ENCODE measurements around the gene CAP2. TPM values are rescaled to one million over a fixed set of nuclear protein-coding genes. Genes with fewer than 3 reads are reported as not detected.

CAP2 gene
- total RNA-seq, 1 experiment from 2014 or later, result 37.0 TPM

DNA sequence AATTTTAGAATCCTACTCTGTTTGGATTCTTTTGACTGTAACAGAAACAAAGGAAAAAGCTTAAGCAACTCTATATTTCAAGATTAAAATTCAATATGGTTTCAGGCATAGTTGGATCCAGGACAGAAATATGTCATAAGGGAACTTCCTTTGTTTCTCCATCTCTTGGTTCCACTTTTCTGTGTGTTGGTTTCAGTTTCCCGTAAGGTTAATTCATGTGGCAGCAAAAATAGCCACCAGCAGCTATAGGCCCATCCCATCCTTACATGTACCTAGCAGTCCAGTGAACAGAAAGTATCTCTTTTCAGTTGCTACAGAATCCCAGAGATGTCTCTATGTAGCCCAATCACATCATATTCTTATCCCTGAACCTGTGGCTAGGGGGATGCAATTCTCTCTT lies 197.9 kb downstream of the CAP2 start:
- no peaks in the 10 kb centered on the region for H3K9me3 ChIP-seq (ENCODE audit: control insufficient read depth, insufficient read depth, low read depth, low read length)
- no TSS peak for BruUV-seq (replicated peaks)
- in situ Hi-C loops (cut with HindIII; ENCODE audit: low pct_unique_long_range_greater_than_20kb, low sequenced_read_pairs) (no loop called here), intact Hi-C loops (cut with micrococcal nuclease; ENCODE audit: unreplicated experiment) (no loop called here)
- no peaks in the 10 kb centered on the region for H3K4me1 ChIP-seq (ENCODE audit: control insufficient read depth, insufficient read depth, low read length)
- H3K4me3 ChIP-seq (ENCODE audit: low read depth in 2 of 2, low read length in 2 of 2), result no peak overlapping the region
- POLR2A ChIA-PET, result no interaction called here
- DNase-seq (ENCODE audit: low read depth, low spot score) (no peak), ATAC-seq (no peak)
- CTCF ChIA-PET, result interaction anchor here (0.6 kb wide), 1 partner anchor 11 kb away, joined by 3 read pairs; no protein-coding TSS in a partner anchor
- no peaks in the 10 kb centered on the region for H3K36me3 ChIP-seq (ENCODE audit: control insufficient read depth, insufficient read depth, low read length)
- no peak overlapping the region for H3K27ac ChIP-seq (ENCODE audit: low read length)
- TF ChIP-seq, protein P1, sequence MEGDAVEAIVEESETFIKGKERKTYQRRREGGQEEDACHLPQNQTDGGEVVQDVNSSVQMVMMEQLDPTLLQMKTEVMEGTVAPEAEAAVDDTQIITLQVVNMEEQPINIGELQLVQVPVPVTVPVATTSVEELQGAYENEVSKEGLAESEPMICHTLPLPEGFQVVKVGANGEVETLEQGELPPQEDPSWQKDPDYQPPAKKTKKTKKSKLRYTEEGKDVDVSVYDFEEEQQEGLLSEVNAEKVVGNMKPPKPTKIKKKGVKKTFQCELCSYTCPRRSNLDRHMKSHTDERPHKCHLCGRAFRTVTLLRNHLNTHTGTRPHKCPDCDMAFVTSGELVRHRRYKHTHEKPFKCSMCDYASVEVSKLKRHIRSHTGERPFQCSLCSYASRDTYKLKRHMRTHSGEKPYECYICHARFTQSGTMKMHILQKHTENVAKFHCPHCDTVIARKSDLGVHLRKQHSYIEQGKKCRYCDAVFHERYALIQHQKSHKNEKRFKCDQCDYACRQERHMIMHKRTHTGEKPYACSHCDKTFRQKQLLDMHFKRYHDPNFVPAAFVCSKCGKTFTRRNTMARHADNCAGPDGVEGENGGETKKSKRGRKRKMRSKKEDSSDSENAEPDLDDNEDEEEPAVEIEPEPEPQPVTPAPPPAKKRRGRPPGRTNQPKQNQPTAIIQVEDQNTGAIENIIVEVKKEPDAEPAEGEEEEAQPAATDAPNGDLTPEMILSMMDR (IDR thresholded peaks at IDR 0.05), result no peak
- no peak for TF ChIP-seq POLR2AphosphoS5 (IDR thresholded peaks at IDR 0.05; ENCODE audit: low read depth, low read length)
- TF ChIP-seq REST (IDR thresholded peaks at IDR 0.05; ENCODE audit: insufficient read depth in 1 of 2, low read depth in 2 of 2, low read length in 1 of 2), result no peak
- TF ChIP-seq SIN3A (IDR thresholded peaks at IDR 0.05; ENCODE audit: borderline replicate concordance, insufficient read depth, low read depth, low read length), result no peak
- no peaks in the 10 kb centered on the region for H3K27me3 ChIP-seq (ENCODE audit: control insufficient read depth, insufficient read depth, low read length)

DNA sequence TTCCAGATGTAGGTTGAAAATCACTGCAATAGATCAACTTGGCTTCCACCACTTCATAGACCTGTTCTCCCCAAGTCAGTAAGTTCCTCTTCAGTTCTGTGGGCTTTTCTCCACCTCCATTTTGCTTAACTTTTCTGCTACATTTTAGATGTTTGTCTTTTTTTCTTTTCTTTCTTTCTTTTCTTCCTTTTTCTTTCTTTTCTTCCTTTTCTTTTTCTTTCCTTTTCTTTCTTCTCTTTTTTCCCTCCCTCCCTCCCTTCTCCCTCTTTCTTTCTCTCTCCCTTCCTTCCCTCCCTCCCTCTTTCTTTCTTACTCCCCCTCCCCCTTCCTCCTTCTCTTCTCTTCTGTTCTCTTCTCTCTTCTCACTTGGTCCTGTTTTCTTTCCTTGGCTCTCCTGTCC lies 199.9 kb downstream of the CAP2 start:
- TF ChIP-seq REST (IDR thresholded peaks at IDR 0.05; ENCODE audit: insufficient read depth in 1 of 2, low read depth in 2 of 2, low read length in 1 of 2), result no peak
- TF ChIP-seq, protein P1 (IDR thresholded peaks at IDR 0.05), result no peak
- TF ChIP-seq SIN3A (IDR thresholded peaks at IDR 0.05; ENCODE audit: borderline replicate concordance, insufficient read depth, low read depth, low read length), result no peak
- no peak for TF ChIP-seq TCF7L2 (IDR thresholded peaks at IDR 0.05; ENCODE audit: low read depth, low read length)
- TF ChIP-seq POLR2AphosphoS5 (IDR thresholded peaks at IDR 0.05; ENCODE audit: low read depth, low read length), result no peak
- in situ Hi-C loops (cut with HindIII; ENCODE audit: low pct_unique_long_range_greater_than_20kb, low sequenced_read_pairs), result no loop called here
- intact Hi-C loops (cut with micrococcal nuclease; ENCODE audit: unreplicated experiment), result no loop called here
- ChIA-PET CTCF (no interaction called here), POLR2A (no interaction called here)
- Histone ChIP-seq H3K4me3 (ENCODE audit: low read depth in 2 of 2, low read length in 2 of 2) (no peak overlapping the region), H3K9me3 (ENCODE audit: control insufficient read depth, insufficient read depth, low read depth, low read length) (no peaks in the 10 kb centered on the region), H3K27me3 (ENCODE audit: control insufficient read depth, insufficient read depth, low read length) (no peaks in the 10 kb centered on the region), H3K36me3 (ENCODE audit: control insufficient read depth, insufficient read depth, low read length) (no peaks in the 10 kb centered on the region), H3K27ac (ENCODE audit: low read length) (no peak overlapping the region), H3K4me1 (ENCODE audit: control insufficient read depth, insufficient read depth, low read length) (no peaks in the 10 kb centered on the region)
- BruUV-seq (replicated peaks), result no TSS peak
- no peak for ATAC-seq
- DNase-seq (ENCODE audit: low read depth, low spot score), result no peak
